K562 treated with DMSO at 1 percent for 24 hours (cell line): ENCODE data around the gene MEGF11. TPM values are rescaled to one million over a fixed set of nuclear protein-coding genes. Genes with fewer than 3 reads are reported as not detected.

ENCODE experiments used
- total RNA-seq: library from RNA; unstranded; fragments of 300-600 nt; gene quantifications from 2 replicates; pipeline ENCODE4 v1.2.3, GENCODE V29; 2022; ENCODE audit warnings: low read depth; ENCODE audit not compliant: insufficient read depth

MEGF11 gene
- total RNA-seq, result 1.1 and 1.5 TPM in 2 replicates

GRCh38 chr15:66253418-66254088 lies at the start of gene MEGF11:
Gene MEGF11, minus strand, starts transcription at chr15:66253750. Its CDS starts 125,347 bp downstream, at chr15:66128403.

GRCh38 chr15:66293419-66294156 lies 40.0 kb upstream of the MEGF11 start, which contains the start of gene DIS3L:
Gene DIS3L, plus strand, starts transcription at chr15:66293568. Its CDS starts 29 bp downstream, at chr15:66293597.

GRCh38 chr15:65869126-65869953 lies 384.2 kb downstream of the MEGF11 start, which contains the start of gene RAB11A:
Gene RAB11A, plus strand, starts transcription at chr15:65869491. Its CDS starts 95 bp downstream, at chr15:65869586.

Other genes with a start within 250 kb of the MEGF11 start
- gene DIS3L, start 39.8 kb upstream of the MEGF11 start, total RNA-seq, result 15.6 and 20.1 TPM in 2 replicates
- 8.7 and 10.3 TPM in 2 replicates for gene TIPIN, start 102.9 kb upstream of the MEGF11 start, total RNA-seq
- gene MAP2K1, start 133.2 kb upstream of the MEGF11 start, total RNA-seq, result 49.6 and 53.6 TPM in 2 replicates
- gene SNAPC5, start 244.0 kb upstream of the MEGF11 start, total RNA-seq, result 38.5 and 39.0 TPM in 2 replicates